Measurements from ENCODE around the gene CAMK2N1. TPM values are rescaled to one million over a fixed set of nuclear protein-coding genes. Genes with fewer than 3 reads are reported as not detected.
"Not testable (repeated sequence)": the region's sequence is repeated elsewhere in the genome, so short reads cannot be mapped to it uniquely, and the experiment has no call there.

CAMK2N1 gene
- total RNA-seq, 4 donors from 2014 or later = 1.3 to 2.5 (median 1.5) TPM

DNA sequence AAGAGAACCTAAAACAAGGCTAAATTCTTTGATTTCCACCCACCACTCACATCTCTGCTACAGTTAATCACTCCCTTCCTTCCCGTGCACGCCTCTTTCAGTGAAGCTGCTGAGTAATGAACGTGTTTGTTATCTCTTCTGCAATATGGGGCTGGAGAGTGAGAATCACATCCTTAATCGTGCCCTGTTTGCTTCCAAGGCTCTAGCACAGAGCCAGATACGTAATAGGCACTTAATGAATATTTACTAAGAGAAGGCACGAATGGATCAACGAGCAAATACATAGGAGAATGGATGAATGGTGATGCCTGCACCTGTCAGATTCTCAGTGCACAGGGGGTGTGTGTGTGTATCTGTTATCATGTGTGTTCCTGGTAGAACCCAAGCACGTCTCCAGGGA, 44.3 kb upstream of the CAMK2N1 start:
- Histone ChIP-seq H3K27me3 (peaks cover 0 to 10% (median 0%) of the 10 kb centered on the region in 3 donors), H3K4me3 (no peak overlapping the region), H3K36me3 (no peaks in the 10 kb centered on the region), H3K9me3 (no peaks in the 10 kb centered on the region), H3K4me1 (no peaks in the 10 kb centered on the region), H3K27ac (no peak overlapping the region)
- ATAC-seq (no peak), DNase-seq (no peak)
- intact Hi-C loops (cut with DNase I; ENCODE audit: low total_unique reads) = no loop called here
- TF ChIP-seq POLR2A (IDR thresholded peaks at IDR 0.05) = no peak
- TF ChIP-seq, protein P1, sequence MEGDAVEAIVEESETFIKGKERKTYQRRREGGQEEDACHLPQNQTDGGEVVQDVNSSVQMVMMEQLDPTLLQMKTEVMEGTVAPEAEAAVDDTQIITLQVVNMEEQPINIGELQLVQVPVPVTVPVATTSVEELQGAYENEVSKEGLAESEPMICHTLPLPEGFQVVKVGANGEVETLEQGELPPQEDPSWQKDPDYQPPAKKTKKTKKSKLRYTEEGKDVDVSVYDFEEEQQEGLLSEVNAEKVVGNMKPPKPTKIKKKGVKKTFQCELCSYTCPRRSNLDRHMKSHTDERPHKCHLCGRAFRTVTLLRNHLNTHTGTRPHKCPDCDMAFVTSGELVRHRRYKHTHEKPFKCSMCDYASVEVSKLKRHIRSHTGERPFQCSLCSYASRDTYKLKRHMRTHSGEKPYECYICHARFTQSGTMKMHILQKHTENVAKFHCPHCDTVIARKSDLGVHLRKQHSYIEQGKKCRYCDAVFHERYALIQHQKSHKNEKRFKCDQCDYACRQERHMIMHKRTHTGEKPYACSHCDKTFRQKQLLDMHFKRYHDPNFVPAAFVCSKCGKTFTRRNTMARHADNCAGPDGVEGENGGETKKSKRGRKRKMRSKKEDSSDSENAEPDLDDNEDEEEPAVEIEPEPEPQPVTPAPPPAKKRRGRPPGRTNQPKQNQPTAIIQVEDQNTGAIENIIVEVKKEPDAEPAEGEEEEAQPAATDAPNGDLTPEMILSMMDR (IDR thresholded peaks at IDR 0.05 in 4 of 5, conservative IDR thresholded peaks at IDR 0.05 in 1 of 5) = no peak
- in situ Hi-C loops (cut with MboI; ENCODE audit: low sequenced_read_pairs in 4 of 4) = no loop called here

GRCh38 chr1:20528221-20528620, 42.2 kb upstream of the CAMK2N1 start:
- no peak for ATAC-seq
- H3K27me3 ChIP-seq = peaks cover 0 to 10% (median 0%) of the 10 kb centered on the region in 3 donors
- intact Hi-C loops (cut with DNase I; ENCODE audit: low total_unique reads) (no loop called here), in situ Hi-C loops (cut with MboI; ENCODE audit: low sequenced_read_pairs in 4 of 4) (loop anchor here in 1 of 4 donors (5.0 kb wide), 1 partner anchor 94 kb away; no protein-coding TSS in a partner anchor)
- TF ChIP-seq, protein P1 (IDR thresholded peaks at IDR 0.05 in 4 of 5, conservative IDR thresholded peaks at IDR 0.05 in 1 of 5) = no peak
- DNase-seq = no peak
- no peaks in the 10 kb centered on the region for H3K9me3 ChIP-seq
- no peak overlapping the region for H3K4me3 ChIP-seq
- H3K27ac ChIP-seq = no peak overlapping the region
- no peaks in the 10 kb centered on the region for H3K4me1 ChIP-seq
- no peaks in the 10 kb centered on the region for H3K36me3 ChIP-seq

GRCh38 chr1:20526267-20526666, 40.3 kb upstream of the CAMK2N1 start:
- TF ChIP-seq, protein P1 (IDR thresholded peaks at IDR 0.05 in 4 of 5, conservative IDR thresholded peaks at IDR 0.05 in 1 of 5) = no peak
- TF ChIP-seq POLR2A (IDR thresholded peaks at IDR 0.05) = no peak
- H3K4me1 ChIP-seq = no peaks in the 10 kb centered on the region
- H3K9me3 ChIP-seq = no peaks in the 10 kb centered on the region
- in situ Hi-C loops (cut with MboI; ENCODE audit: low sequenced_read_pairs in 4 of 4) = loop anchor here in 1 of 4 donors (5.0 kb wide), 1 partner anchor 96 kb away; no protein-coding TSS in a partner anchor
- peaks cover 0 to 10% (median 0%) of the 10 kb centered on the region in 3 donors for H3K27me3 ChIP-seq
- intact Hi-C loops (cut with DNase I; ENCODE audit: low total_unique reads) = no loop called here
- ATAC-seq (no peak), DNase-seq (no peak)
- H3K36me3 ChIP-seq = no peaks in the 10 kb centered on the region
- H3K4me3 ChIP-seq = no peak overlapping the region
- H3K27ac ChIP-seq = no peak overlapping the region

DNA sequence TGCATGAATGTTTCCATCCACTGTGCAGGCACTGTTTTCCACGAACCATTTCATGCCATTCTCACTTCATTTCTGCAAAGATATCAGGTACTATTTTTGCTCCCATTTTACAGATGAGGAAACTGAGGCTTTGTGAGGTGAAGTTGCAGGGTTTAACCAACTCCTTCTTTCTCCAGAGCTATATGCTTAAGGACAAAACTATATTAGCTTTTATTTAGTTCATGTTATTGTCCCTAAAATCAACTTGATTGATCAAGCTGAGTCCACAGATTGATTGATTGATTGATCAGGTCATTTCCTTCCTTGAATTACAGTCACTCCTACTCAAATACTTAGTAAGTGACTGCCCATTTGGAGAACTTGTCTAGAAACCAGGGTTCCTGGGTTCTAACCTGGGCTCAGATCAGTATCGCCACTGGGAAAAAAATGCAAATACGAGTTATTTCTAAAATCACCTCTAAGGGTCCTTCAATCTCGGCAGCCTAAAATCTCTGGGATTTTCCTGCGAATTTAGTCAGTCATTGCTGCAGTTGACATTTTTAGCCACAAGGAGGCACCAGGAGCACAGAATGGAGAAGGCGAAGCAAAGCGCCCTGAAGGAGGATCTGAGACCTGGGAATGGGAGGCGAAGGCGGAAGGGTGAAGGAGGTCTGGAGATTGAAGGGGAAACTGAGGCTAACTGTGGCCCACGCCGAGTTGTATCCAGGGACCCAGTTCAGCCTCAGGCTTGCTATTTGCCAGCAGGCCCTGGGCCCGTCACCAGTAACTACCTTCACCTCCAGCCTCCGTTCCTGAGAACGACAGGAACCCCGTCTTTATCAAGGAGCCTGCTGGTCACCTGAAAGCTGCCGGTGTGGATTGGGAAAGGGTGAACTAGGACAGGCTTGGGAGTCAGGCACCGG, 36.2 kb upstream of the CAMK2N1 start:
- intact Hi-C loops (cut with DNase I; ENCODE audit: low total_unique reads) (loop anchor here (1.0 to 5.0 kb wide), 3 partner anchors 111 to 210 kb away; partner anchors contain the start of genes PINK1 and SH2D5), in situ Hi-C loops (cut with MboI; ENCODE audit: low sequenced_read_pairs in 4 of 4) (loop anchor here in 3 of 4 donors (5.0 kb wide), 1 partner anchor 115 kb away; no protein-coding TSS in a partner anchor)
- Histone ChIP-seq H3K27ac (no peak overlapping the region), H3K9me3 (no peaks in the 10 kb centered on the region), H3K36me3 (no peaks in the 10 kb centered on the region), H3K4me3 (no peak overlapping the region), H3K4me1 (no peaks in the 10 kb centered on the region), H3K27me3 (no peaks in the 10 kb centered on the region)
- DNase-seq (peak; percentile 29 to 47), ATAC-seq (peak; percentile 79 to 82)
- TF ChIP-seq, protein P1 (IDR thresholded peaks at IDR 0.05 in 4 of 5, conservative IDR thresholded peaks at IDR 0.05 in 1 of 5) = peak; percentile 77 to 89 (median 88)
- no peak for TF ChIP-seq POLR2A (IDR thresholded peaks at IDR 0.05)

- not testable (repeated sequence) for H3K27me3 ChIP-seq, H3K27ac ChIP-seq, ATAC-seq, H3K4me3 ChIP-seq, H3K9me3 ChIP-seq, H3K4me1 ChIP-seq, H3K36me3 ChIP-seq, DNase-seq
- intact Hi-C loops (cut with DNase I; ENCODE audit: low total_unique reads) = loop anchor here (5.0 kb wide), 1 partner anchor 213 kb away; the partner anchor contains the start of gene SH2D5
- in situ Hi-C loops (cut with MboI; ENCODE audit: low sequenced_read_pairs in 4 of 4) = loop anchor here in 3 of 4 donors (5.0 kb wide), 1 partner anchor 118 kb away; no protein-coding TSS in a partner anchor
These were observed 33.7 kb upstream of the CAMK2N1 start for GRCh38 chr1:20519609-20520262.
